Aorta (tissue), 5 donors: ENCODE results near the gene TGIF2. TPM values are rescaled to one million over a fixed set of nuclear protein-coding genes. Genes with fewer than 3 reads are reported as not detected.

Experiments used
- ATAC-seq: fragments of 200-7000 bp; cut with Tn5 transposase; one replicate; pipeline ENCODE4 v1.9.1; 2022; ENCODE audit warnings: moderate library complexity; ENCODE audit not compliant: low FRiP score
- DNase-seq, 2 donors: peaks; one replicate each; pipeline ENCODE4 v3.0.0-alpha.2; 2020
- H3K27ac ChIP-seq, 2 donors: one replicate each; pipeline ENCODE4 v1.5.1; 2013; ENCODE audit warnings: low read length in 2 of 2, mild to moderate bottlenecking in 2 of 2, moderate library complexity in 2 of 2, control low read depth in 1 of 2, inconsistent platforms in 1 of 2, low read depth in 1 of 2
- H3K27me3 ChIP-seq, 2 donors: one replicate each; pipeline ENCODE4 v1.6.1; 2013; ENCODE audit warnings: control low read depth in 1 of 2, low read length in 1 of 2, mild to moderate bottlenecking in 1 of 2, moderate library complexity in 1 of 2; ENCODE audit not compliant: insufficient read depth in 2 of 2, control insufficient read depth in 1 of 2
- H3K36me3 ChIP-seq, 2 donors: one replicate each; pipeline ENCODE4 v1.6.1; 2013; ENCODE audit warnings: control low read depth in 1 of 2, low read length in 1 of 2, mild to moderate bottlenecking in 1 of 2; ENCODE audit not compliant: insufficient read depth in 2 of 2, control insufficient read depth in 1 of 2
- H3K4me1 ChIP-seq, 2 donors: one replicate each; pipeline ENCODE4 v1.6.1; 2013; ENCODE audit warnings: low read length in 2 of 2, control low read depth in 1 of 2, mild to moderate bottlenecking in 1 of 2, moderate library complexity in 1 of 2; ENCODE audit not compliant: insufficient read depth in 2 of 2, control insufficient read depth in 1 of 2
- H3K4me3 ChIP-seq, 2 donors: one replicate each; pipeline ENCODE4 v1.5.1; 2013; ENCODE audit warnings: low read length in 2 of 2, control low read depth in 1 of 2, mild to moderate bottlenecking in 1 of 2
- H3K9me3 ChIP-seq: one replicate; pipeline ENCODE4 v1.6.1; 2013; ENCODE audit warnings: mild to moderate bottlenecking, low read length; ENCODE audit not compliant: control insufficient read depth
- WGBS, 2 donors: extraction: QIAGEN DNeasy Blood & Tissue Kit; methylation state at CpG; one replicate each; pipeline ENCODE4 v1.1.7; 2013; 5-methylcytosine and 5-hydroxymethylcytosine counted together
- intact Hi-C, 2 donors: fragments of 100-400 bp; cut with DNase I; formaldehyde crosslinking; loops; one replicate each; pipeline versions ENCODE4 v1.14.2 to v1.15.0; 2022
- long read RNA-seq, 2 donors: library from polyadenylated mRNA; unstranded; transcript quantifications; one replicate each; pipeline ENCODE4 v2.0.0, GENCODE V29; 2020 to 2021
- polyA plus RNA-seq, 2 donors: library from polyadenylated mRNA; stranded (reverse); fragments of 200-250 nt; gene quantifications; one replicate each; pipeline ENCODE4 v1.2.3, GENCODE V29; 2013
- total RNA-seq, 2 donors: library from RNA; stranded (reverse); fragmentation: NEBNext Ultra II Directional; extraction: Animal tissue kit (Norgen Biotek cat#: 25700); gene quantifications; one replicate each; pipeline ENCODE4 v1.2.1, GENCODE V29; 2021
- donor health status: healthy with polysubstance abuse.
- donor health status: Bipolar disorder and iron deficiency.
- donor health status: DM: no; HTN: no; CAD: no.
- donor health status: DM: no; HTN: no; CAD: no.
- donor health status: DM: yes; HTN: yes; CAD: no.

The TGIF2 gene
- total RNA-seq (10 to 100 TPM; 11.8 to 12.8 TPM), polyA plus RNA-seq (1 to 10 TPM; 3.6 to 5.3 TPM)
- long read RNA-seq, donor 1, partial matches to known transcripts, result 2 of 9 reads
- long read RNA-seq, donor 1, other reads (novel, unspliced or antisense), result 2 of 9 reads
- long read RNA-seq, donor 2, partial matches to known transcripts, result 0 of 7 reads
- long read RNA-seq, donor 2, other reads (novel, unspliced or antisense), result 1 of 7 reads

DNA sequence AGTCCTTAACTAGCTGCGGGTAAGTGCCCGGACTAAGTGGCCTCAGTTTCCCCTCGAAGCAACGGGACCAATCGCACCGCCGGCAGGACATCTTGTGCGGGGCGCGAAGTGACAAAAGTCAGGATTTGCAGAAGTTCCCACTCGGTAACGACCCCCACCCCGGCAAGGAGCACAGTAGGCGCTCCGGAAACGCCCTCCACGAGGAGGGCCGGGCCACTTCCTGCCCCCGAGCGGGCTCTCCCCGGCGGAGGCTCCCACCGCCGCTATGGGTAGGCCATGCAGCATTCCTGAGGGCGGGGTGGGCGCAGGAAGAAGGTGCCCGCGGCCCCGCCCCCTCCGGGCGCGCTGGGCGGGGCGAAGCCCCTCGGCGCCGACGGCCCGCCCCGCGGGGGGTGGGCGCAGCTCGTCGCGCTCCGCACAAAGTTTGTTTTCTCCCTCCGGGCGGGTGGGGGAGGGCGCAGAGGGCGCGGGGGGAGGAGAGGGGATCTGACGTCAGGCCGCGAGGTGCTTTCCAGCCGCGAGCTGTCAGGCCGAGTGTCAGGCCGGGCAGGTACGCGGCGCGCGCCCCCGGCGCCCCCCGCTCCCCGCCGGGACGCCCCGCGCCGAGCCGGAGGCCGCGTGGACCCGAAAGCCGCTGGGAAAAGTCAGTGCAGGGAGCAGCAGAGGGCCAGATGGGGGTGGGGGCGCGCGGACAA, at the start of gene TGIF2:
TGIF2 (plus strand) TSS at position 495 of the 695 bp plus-strand sequence. CDS start 5,178 bp downstream, outside the sequence.
- DNase-seq, result peak; percentile 88 to 94
- WGBS, 2 donors, result 3% methylated on average over 46 to 80 of the region's 80 CpGs

GRCh38 chr20:36525620-36526365, 47.6 kb upstream of the TGIF2 start:
- DNase-seq (no peak), ATAC-seq (no peak)
- 78% methylated on average over 17 of the region's 17 CpGs for WGBS, 2 donors
- H3K4me1 ChIP-seq, result no peaks in the 10 kb centered on the region
- intact Hi-C loops, result no loop called here
- no peaks in the 10 kb centered on the region for H3K9me3 ChIP-seq
- no peak overlapping the region for H3K4me3 ChIP-seq
- no peaks in the 10 kb centered on the region for H3K27me3 ChIP-seq
- H3K27ac ChIP-seq, result peak overlapping the region in 1 of 2 donors; percentile 2
- peaks cover 3 to 7% of the 10 kb centered on the region in 2 donors for H3K36me3 ChIP-seq

More for the DNA sequence above, at the start of gene TGIF2:
- peak; percentile 92 for ATAC-seq
- Histone ChIP-seq H3K27me3 (no peaks in the 10 kb centered on the region), H3K4me1 (no peaks in the 10 kb centered on the region), H3K9me3 (no peaks in the 10 kb centered on the region), H3K4me3 (peak within 1 kb of the TSS; percentile 48 to 69), H3K36me3 (no peaks in the 10 kb centered on the region), H3K27ac (peak within 1 kb of the TSS; percentile 46)
- intact Hi-C loops, result loop anchor here in 1 of 2 donors (5.0 kb wide), 1 partner anchor 34 kb away; the partner anchor contains the start of gene RAB5IF

GRCh38 chr20:36526521-36527011, 46.8 kb upstream of the TGIF2 start:
- intact Hi-C loops, result no loop called here
- ATAC-seq, result peak; percentile 50

DNA sequence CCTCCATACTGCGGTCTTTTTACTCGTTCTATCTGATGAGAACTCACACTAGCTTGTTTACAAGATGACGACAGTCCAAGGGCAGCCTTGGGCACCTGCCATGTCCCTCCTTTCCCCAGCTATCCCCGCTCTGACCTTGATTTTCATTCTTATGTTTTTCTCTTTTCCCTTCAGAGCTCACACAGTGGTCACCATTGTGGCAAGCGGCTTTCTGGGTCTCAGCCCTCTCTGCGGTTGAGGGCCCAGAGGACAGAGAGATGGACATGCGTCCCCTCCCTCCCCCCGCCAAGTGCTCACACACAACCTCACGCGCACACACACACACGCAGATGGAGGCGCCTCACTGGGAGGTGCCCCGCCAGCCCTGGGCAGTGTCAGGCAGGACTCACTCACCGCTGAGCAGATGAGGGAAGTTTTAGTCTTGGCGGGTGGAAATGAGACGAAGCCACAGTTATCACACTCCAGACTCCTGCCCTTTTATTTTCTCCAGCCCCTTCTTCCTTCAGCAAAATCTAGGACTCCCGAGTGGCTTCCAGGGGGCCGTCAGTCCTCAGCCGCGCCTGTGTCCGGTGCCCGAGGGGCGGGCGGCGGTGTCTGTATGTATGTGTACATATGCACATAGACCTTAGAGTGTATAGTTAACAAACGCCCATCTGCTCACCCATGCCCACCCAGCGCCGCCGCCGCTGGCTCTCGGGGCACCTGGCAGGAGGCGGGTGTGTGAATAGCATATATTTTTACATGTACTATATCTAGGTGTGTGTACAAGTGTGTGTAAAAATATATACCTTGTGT, 45.9 kb upstream of the TGIF2 start:
- Histone ChIP-seq H3K9me3 (no peaks in the 10 kb centered on the region), H3K36me3 (peaks cover 3 to 7% of the 10 kb centered on the region in 2 donors), H3K4me3 (no peak overlapping the region), H3K27me3 (no peaks in the 10 kb centered on the region), H3K4me1 (no peaks in the 10 kb centered on the region), H3K27ac (peak overlapping the region; percentile 1 to 5)
- DNase-seq (no peak), ATAC-seq (peak; percentile 41)
- 76% methylated on average over 32 of the region's 32 CpGs for WGBS, 2 donors
- intact Hi-C loops, result no loop called here

More at GRCh38 chr20:36526521-36527011, 46.8 kb upstream of the TGIF2 start:
- Histone ChIP-seq H3K27me3 (no peaks in the 10 kb centered on the region), H3K36me3 (peaks cover 3 to 7% of the 10 kb centered on the region in 2 donors), H3K27ac (peak overlapping the region; percentile 31 to 49), H3K9me3 (no peaks in the 10 kb centered on the region), H3K4me1 (no peaks in the 10 kb centered on the region), H3K4me3 (no peak overlapping the region)
- 48 to 61% methylated on average over 29 of the region's 29 CpGs for WGBS, 2 donors
- no peak for DNase-seq

- intact Hi-C loops, result no loop called here
- Histone ChIP-seq H3K27me3 (no peaks in the 10 kb centered on the region), H3K27ac (no peak overlapping the region), H3K4me3 (no peak overlapping the region), H3K4me1 (no peaks in the 10 kb centered on the region), H3K36me3 (peaks cover 3 to 7% of the 10 kb centered on the region in 2 donors), H3K9me3 (no peaks in the 10 kb centered on the region)
- ATAC-seq, result no peak
- no peak for DNase-seq
- 74 to 79% methylated on average over 15 to 18 of the region's 18 CpGs for WGBS, 2 donors
These were observed 45.1 kb upstream of the TGIF2 start for GRCh38 chr20:36528176-36528874.

DNA sequence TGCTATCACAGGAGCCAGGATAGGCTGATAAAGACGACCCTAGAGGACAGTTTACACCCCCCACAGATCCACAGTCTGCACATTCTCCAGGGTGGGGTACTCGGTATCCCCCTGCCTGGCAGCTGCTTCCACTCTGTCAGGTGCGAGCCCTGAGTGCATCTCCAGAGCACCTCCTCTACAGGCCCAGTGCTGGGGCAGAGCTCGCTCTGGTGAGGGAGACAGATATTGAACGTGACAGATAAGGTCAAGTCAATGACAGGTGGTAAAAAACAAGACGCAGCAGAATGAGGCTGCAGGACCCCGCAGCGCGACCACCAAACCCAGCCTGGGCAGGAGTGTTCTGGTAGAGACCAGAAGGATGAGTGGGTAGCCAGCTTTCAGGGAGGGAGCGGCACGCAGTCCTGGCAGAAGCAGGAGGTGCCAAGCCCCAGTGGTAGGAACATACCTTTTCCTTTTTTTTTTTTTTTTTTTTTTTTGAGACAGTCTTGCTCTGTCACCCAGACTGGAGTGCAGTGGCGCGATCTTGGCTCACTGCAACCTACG, 44.5 kb upstream of the TGIF2 start:
- no peak for ATAC-seq
- intact Hi-C loops, result no loop called here
- Histone ChIP-seq H3K27me3 (no peaks in the 10 kb centered on the region), H3K9me3 (no peaks in the 10 kb centered on the region), H3K4me1 (no peaks in the 10 kb centered on the region), H3K36me3 (peaks cover 3 to 7% of the 10 kb centered on the region in 2 donors), H3K27ac (no peak overlapping the region), H3K4me3 (no peak overlapping the region)
- WGBS, 2 donors, result 87 to 90% methylated on average over 14 of the region's 14 CpGs
- DNase-seq, result no peak

DNA sequence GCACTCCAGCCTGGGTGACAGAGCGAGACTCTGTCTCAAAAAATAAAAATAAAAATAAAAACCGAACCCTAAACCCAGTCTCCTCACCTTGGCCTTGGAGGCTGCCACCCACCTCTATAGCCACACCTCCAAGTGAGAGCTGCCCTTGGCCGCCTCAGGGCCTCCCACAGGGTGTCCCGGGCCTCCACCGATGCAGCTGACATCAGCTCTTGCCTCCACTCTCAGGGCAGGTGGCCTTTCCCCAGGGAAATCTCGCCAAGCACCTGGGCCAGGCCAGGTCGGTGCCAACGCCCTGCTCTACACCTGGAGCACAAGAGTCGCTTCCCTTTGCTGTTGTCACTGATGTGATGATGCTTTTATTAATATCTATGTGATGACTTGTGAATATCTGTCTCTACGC, 41.0 kb upstream of the TGIF2 start:
- ATAC-seq, result no peak
- 86 to 88% methylated on average over 9 to 10 of the region's 10 CpGs for WGBS, 2 donors

More for the DNA sequence above, 41.0 kb upstream of the TGIF2 start:
- no peaks in the 10 kb centered on the region for H3K36me3 ChIP-seq
- no peak overlapping the region for H3K4me3 ChIP-seq
- no peaks in the 10 kb centered on the region for H3K27me3 ChIP-seq
- intact Hi-C loops, result no loop called here
- no peak overlapping the region for H3K27ac ChIP-seq
- no peaks in the 10 kb centered on the region for H3K4me1 ChIP-seq
- H3K9me3 ChIP-seq, result no peaks in the 10 kb centered on the region
- no peak for DNase-seq
